Measurements from ENCODE around the gene STRA8. TPM values are rescaled to one million over a fixed set of nuclear protein-coding genes. Genes with fewer than 3 reads are reported as not detected.
A peak's percentile ranks its signal among the peaks of the same experiment; 100 is the strongest.

Gene STRA8
- total RNA-seq, 1 donor from 2014 or later: not detected

GRCh38 chr7:135193615-135194081, 40.0 kb upstream of the STRA8 start:
- Histone ChIP-seq H3K27ac (no peak overlapping the region), H3K27me3 (no peaks in the 10 kb centered on the region), H3K4me1 (no peaks in the 10 kb centered on the region), H3K36me3 (peaks cover 60 to 93% of the 10 kb centered on the region in 2 donors), H3K9me3 (no peaks in the 10 kb centered on the region), H3K4me3 (no peak overlapping the region)
- TF ChIP-seq CTCF (IDR thresholded peaks at IDR 0.05): no peak
- intact Hi-C loops (cut with DNase I): no loop called here
- peak in 1 of 2 donors; percentile 11 for DNase-seq (ENCODE audit: low spot score in 2 of 2)

GRCh38 chr7:135194494-135195095, 39.0 kb upstream of the STRA8 start:
- Histone ChIP-seq H3K27me3 (no peaks in the 10 kb centered on the region), H3K4me3 (no peak overlapping the region), H3K27ac (no peak overlapping the region), H3K4me1 (no peaks in the 10 kb centered on the region), H3K36me3 (peaks cover 55 to 87% of the 10 kb centered on the region in 2 donors), H3K9me3 (no peaks in the 10 kb centered on the region)
- DNase-seq (ENCODE audit: low spot score in 2 of 2): peak in 1 of 2 donors; percentile 55
- no peak for TF ChIP-seq CTCF (IDR thresholded peaks at IDR 0.05)
- intact Hi-C loops (cut with DNase I): no loop called here

GRCh38 chr7:135195156-135195555, 38.5 kb upstream of the STRA8 start:
- intact Hi-C loops (cut with DNase I): no loop called here
- no peak for TF ChIP-seq CTCF (IDR thresholded peaks at IDR 0.05)
- Histone ChIP-seq H3K27me3 (no peaks in the 10 kb centered on the region), H3K9me3 (no peaks in the 10 kb centered on the region), H3K4me1 (no peaks in the 10 kb centered on the region), H3K36me3 (peaks cover 55 to 81% of the 10 kb centered on the region in 2 donors), H3K27ac (no peak overlapping the region), H3K4me3 (no peak overlapping the region)
- DNase-seq (ENCODE audit: low spot score in 2 of 2): peak in 1 of 2 donors; percentile 16

- Histone ChIP-seq H3K27ac (no peak overlapping the region), H3K4me1 (no peaks in the 10 kb centered on the region), H3K36me3 (peaks cover 55 to 81% of the 10 kb centered on the region in 2 donors), H3K4me3 (no peak overlapping the region), H3K27me3 (no peaks in the 10 kb centered on the region), H3K9me3 (no peaks in the 10 kb centered on the region)
- no peak for TF ChIP-seq CTCF (IDR thresholded peaks at IDR 0.05)
- peak in 1 of 2 donors; percentile 48 for DNase-seq (ENCODE audit: low spot score in 2 of 2)
- intact Hi-C loops (cut with DNase I): no loop called here
Observed at GRCh38 chr7:135195968-135196629, 37.5 kb upstream of the STRA8 start.

GRCh38 chr7:135197343-135197742, 36.3 kb upstream of the STRA8 start:
- no peak overlapping the region for H3K27ac ChIP-seq
- no peaks in the 10 kb centered on the region for H3K4me1 ChIP-seq
- H3K9me3 ChIP-seq: no peaks in the 10 kb centered on the region
- DNase-seq (ENCODE audit: low spot score in 2 of 2): peak in 1 of 2 donors; percentile 21
- intact Hi-C loops (cut with DNase I): no loop called here
- no peak for TF ChIP-seq CTCF (IDR thresholded peaks at IDR 0.05)
- H3K36me3 ChIP-seq: peaks cover 53 to 77% of the 10 kb centered on the region in 2 donors
- H3K27me3 ChIP-seq: no peaks in the 10 kb centered on the region
- no peak overlapping the region for H3K4me3 ChIP-seq
